WTC11 (cell line): ENCODE data around the gene SACS. TPM values are rescaled to one million over a fixed set of nuclear protein-coding genes. Genes with fewer than 3 reads are reported as not detected.

Experiments used
- ATAC-seq: fragments of 200-7000 bp; cut with Tn5 transposase; 2 replicates; pipeline ENCODE4 v1.10.0; 2021; ENCODE audit warnings: mild to moderate bottlenecking, moderate library complexity
- CTCF ChIA-PET: fragments of 300-600 bp; sonication (Branson Sonifier 250); formaldehyde crosslinking; loops from one replicate; lab custom pipeline; 2021; ENCODE audit warnings: antibody characterized with exemption; lab: Charles Lee
- POLR2A ChIA-PET: fragments of 350-600 bp; sonication (Branson Sonifier 250); formaldehyde crosslinking; loops from one replicate; lab custom pipeline; 2021; ENCODE audit warnings: antibody characterized with exemption; lab: Charles Lee
- DNase-seq: peaks from one replicate; pipeline ENCODE4 v3.0.0; 2021; ENCODE audit warnings: low spot score
- H3K27ac Mint-ChIP-seq: 2 replicates; pipeline ENCODE4 v1.8.0; 2021; ENCODE audit warnings: mixed read lengths
- H3K27me3 Mint-ChIP-seq: 2 replicates; pipeline ENCODE4 v1.8.0; 2021; ENCODE audit warnings: low read depth, mild to moderate bottlenecking, moderate library complexity, mixed read lengths
- H3K36me3 Mint-ChIP-seq: 2 replicates; pipeline ENCODE4 v1.8.0; 2021; ENCODE audit warnings: mixed read lengths
- H3K4me1 Mint-ChIP-seq: 2 replicates; pipeline ENCODE4 v1.8.0; 2022; ENCODE audit warnings: mixed read lengths
- H3K4me3 Mint-ChIP-seq: 2 replicates; pipeline ENCODE4 v1.8.0; 2021; ENCODE audit warnings: mild to moderate bottlenecking, moderate library complexity, mixed read lengths
- H3K9me3 Mint-ChIP-seq: 2 replicates; pipeline ENCODE4 v1.8.0; 2021; ENCODE audit warnings: mixed read lengths
- AFF4 ChIP-seq: sonication (generic); formaldehyde crosslinking; IDR thresholded peaks from 2 replicates; pipeline ENCODE4 v1.8.1; 2023; ENCODE audit warnings: mild to moderate bottlenecking, missing genetic modification reagents, borderline replicate concordance
- ATF1 ChIP-seq: sonication (generic); formaldehyde crosslinking; IDR thresholded peaks from 2 replicates; pipeline ENCODE4 v1.8.1; 2023; ENCODE audit warnings: mild to moderate bottlenecking, moderate library complexity, missing genetic modification reagents
- ATF3 ChIP-seq: sonication (generic); formaldehyde crosslinking; conservative IDR thresholded peaks from 2 replicates; pipeline ENCODE4 v1.8.1; 2022; ENCODE audit warnings: mild to moderate bottlenecking, missing genetic modification reagents
- CDX4 ChIP-seq: fragments of 250-450 bp; sonication (Bioruptor Pico); IDR thresholded peaks from 2 replicates; pipeline ENCODE4 v1.9.0; 2021; ENCODE audit warnings: moderate library complexity, mild to moderate bottlenecking, inconsistent platforms, borderline replicate concordance
- CREB1 ChIP-seq: sonication (generic); formaldehyde crosslinking; IDR thresholded peaks from 2 replicates; pipeline ENCODE4 v1.8.0; 2023; ENCODE audit warnings: mild to moderate bottlenecking, missing genetic modification reagents
- E2F4 ChIP-seq: sonication (generic); formaldehyde crosslinking; IDR thresholded peaks from 2 replicates; pipeline ENCODE4 v1.8.1; 2022; ENCODE audit warnings: low read depth, mild to moderate bottlenecking, moderate library complexity, missing genetic modification reagents, borderline replicate concordance
- ETV6 ChIP-seq: sonication (generic); formaldehyde crosslinking; IDR thresholded peaks from 2 replicates; pipeline ENCODE4 v1.8.1; 2022; ENCODE audit warnings: mild to moderate bottlenecking, missing genetic modification reagents
- GRHL2 ChIP-seq: fragments of 250-450 bp; sonication (Bioruptor Pico); IDR thresholded peaks from 2 replicates; pipeline ENCODE4 v1.8.0; 2022; ENCODE audit warnings: mild to moderate bottlenecking, moderate library complexity; ENCODE audit not compliant: insufficient replicate concordance, severe bottlenecking
- HMGA2 ChIP-seq: fragments of 250-450 bp; sonication (Bioruptor Pico); IDR thresholded peaks from 2 replicates; pipeline ENCODE4 v1.4.0; 2021; ENCODE audit warnings: mild to moderate bottlenecking, moderate library complexity
- IRF1 ChIP-seq: sonication (generic); formaldehyde crosslinking; IDR thresholded peaks from 2 replicates; pipeline ENCODE4 v1.8.0; 2023; ENCODE audit warnings: missing genetic modification reagents
- IRF2 ChIP-seq: sonication (generic); formaldehyde crosslinking; IDR thresholded peaks from 2 replicates; pipeline ENCODE4 v1.8.0; 2022; ENCODE audit warnings: low read depth, missing genetic modification reagents, borderline replicate concordance
- MLX ChIP-seq: sonication (generic); formaldehyde crosslinking; IDR thresholded peaks from 2 replicates; pipeline ENCODE4 v1.8.1; 2023; ENCODE audit warnings: mild to moderate bottlenecking, missing genetic modification reagents, moderate library complexity
- PRRX2 ChIP-seq: fragments of 250-450 bp; sonication (Bioruptor Pico); IDR thresholded peaks from 2 replicates; pipeline ENCODE4 v1.8.0; 2021; ENCODE audit warnings: mild to moderate bottlenecking
- TCF7 ChIP-seq: sonication (generic); formaldehyde crosslinking; IDR thresholded peaks from 2 replicates; pipeline ENCODE4 v1.8.0; 2022; ENCODE audit warnings: mild to moderate bottlenecking, low read depth, missing genetic modification reagents, moderate library complexity
- TP53 ChIP-seq: sonication (generic); formaldehyde crosslinking; IDR thresholded peaks from 2 replicates; pipeline ENCODE4 v1.8.1; 2023; ENCODE audit warnings: mild to moderate bottlenecking, missing genetic modification reagents
- USF2 ChIP-seq: sonication (generic); formaldehyde crosslinking; IDR thresholded peaks from 2 replicates; pipeline ENCODE4 v1.8.1; 2023; ENCODE audit warnings: mild to moderate bottlenecking, missing genetic modification reagents, moderate library complexity
- ZMAT4 ChIP-seq: fragments of 250-450 bp; sonication (Bioruptor Pico); IDR thresholded peaks from 2 replicates; pipeline ENCODE4 v1.9.0; 2021; ENCODE audit warnings: mild to moderate bottlenecking
- ZNF281 ChIP-seq: sonication (generic); formaldehyde crosslinking; IDR thresholded peaks from 2 replicates; pipeline ENCODE4 v1.8.0; 2023; ENCODE audit warnings: mild to moderate bottlenecking, missing genetic modification reagents
- ZNF423 ChIP-seq: fragments of 250-450 bp; sonication (Bioruptor Pico); IDR thresholded peaks from 2 replicates; pipeline ENCODE4 v2.1.2; 2022; ENCODE audit warnings: mild to moderate bottlenecking, moderate library complexity
- ZNF671 ChIP-seq: fragments of 250-450 bp; sonication (Bioruptor Pico); IDR thresholded peaks from 2 replicates; pipeline ENCODE4 v1.8.0; 2021; ENCODE audit warnings: mild to moderate bottlenecking
- ZSCAN18 ChIP-seq: fragments of 250-450 bp; sonication (Bioruptor Pico); IDR thresholded peaks from 2 replicates; pipeline ENCODE4 v2.1.2; 2022; ENCODE audit warnings: mild to moderate bottlenecking, moderate library complexity
- total RNA-seq: library from RNA; stranded (reverse); gene quantifications from 3 replicates; pipeline ENCODE4 v1.2.3, GENCODE V29; 2021

The SACS gene
- total RNA-seq, 1 experiment from 2014 or later: 35.2 TPM

GRCh38 chr13:23460921-23461320, 27.4 kb upstream of the SACS start:
- no peak for ATAC-seq
- Mint-ChIP-seq H3K27ac (no peak overlapping the region), H3K27me3 (peaks cover 22% of the 10 kb centered on the region), H3K36me3 (no peaks in the 10 kb centered on the region), H3K9me3 (peaks cover 10% of the 10 kb centered on the region), H3K4me3 (no peak overlapping the region), H3K4me1 (peaks cover 8% of the 10 kb centered on the region)
- CTCF ChIA-PET: no interaction called here
- DNase-seq: no peak
- TF ChIP-seq IRF2 (CRISPR knock-in tag) (no peak), USF2 (0 out of 2 replicates have a peak, but pooled peaks have one; percentile 18), ZNF281 (CRISPR knock-in tag) (no peak)
- POLR2A ChIA-PET: no interaction called here

GRCh38 chr13:23460309-23460708, 26.8 kb upstream of the SACS start:
- H3K27ac Mint-ChIP-seq: no peak overlapping the region
- H3K36me3 Mint-ChIP-seq: no peaks in the 10 kb centered on the region
- H3K4me1 Mint-ChIP-seq: peaks cover 7% of the 10 kb centered on the region
- CTCF ChIA-PET: no interaction called here
- no peak overlapping the region for H3K4me3 Mint-ChIP-seq
- H3K9me3 Mint-ChIP-seq: peaks cover 10% of the 10 kb centered on the region
- POLR2A ChIA-PET: no interaction called here
- TF ChIP-seq AFF4 (CRISPR knock-in tag) (no peak), ETV6 (CRISPR knock-in tag) (no peak), CREB1 (no peak), E2F4 (CRISPR knock-in tag) (no peak), HMGA2 (no peak), MLX (CRISPR knock-in tag) (no peak), ZMAT4 (no peak), ZSCAN18 (CRISPR knock-in tag) (no peak), TP53 (CRISPR knock-in tag) (no peak), TCF7 (CRISPR knock-in tag) (no peak), PRRX2 (CRISPR knock-in tag) (no peak), ZNF423 (CRISPR knock-in tag) (no peak), GRHL2 (no peak), ATF1 (CRISPR knock-in tag) (no peak), ATF3 (CRISPR knock-in tag) (no peak), CDX4 (CRISPR knock-in tag) (no peak), ZNF671 (CRISPR knock-in tag) (no peak), IRF1 (no peak)
- H3K27me3 Mint-ChIP-seq: peaks cover 16% of the 10 kb centered on the region
- no peak for ATAC-seq
- DNase-seq: no peak
